NCI-H1105 treated with DMSO at 0.1 percent for 48 hours (cell line): ENCODE measurements around the gene KDM4C.

Experiments used
- DNase-seq: peaks from one replicate; lab custom pipeline; 2025; lab: John Stamatoyannopoulos, UW

Gene KDM4C

DNA sequence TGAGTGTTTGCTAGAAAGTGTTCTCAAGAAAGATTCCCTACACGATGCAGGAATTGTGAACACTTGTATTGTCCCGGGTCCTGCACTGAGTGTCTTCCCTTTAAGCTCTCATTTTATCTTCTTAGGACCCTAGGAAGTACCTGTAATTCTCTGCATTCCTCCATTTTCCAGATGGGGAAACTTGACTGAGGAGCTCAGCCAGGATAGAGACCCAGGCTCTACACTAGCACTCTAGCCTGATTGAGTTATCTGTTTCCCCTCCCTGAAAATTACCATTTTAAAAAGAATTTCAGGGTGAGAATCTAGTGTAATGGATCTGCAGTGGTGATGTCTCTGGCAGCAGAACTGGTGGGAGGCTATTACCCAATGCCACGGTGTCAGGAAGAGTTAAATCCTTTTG lies 453.9 kb downstream of the KDM4C start:
- DNase-seq, result no peak

- DNase-seq, result peak; percentile 8
These were observed 454.3 kb downstream of the KDM4C start for GRCh38 chr9:7212101-7212500.

- DNase-seq, result no peak
These were observed 458.4 kb downstream of the KDM4C start for GRCh38 chr9:7216004-7216841.

DNA sequence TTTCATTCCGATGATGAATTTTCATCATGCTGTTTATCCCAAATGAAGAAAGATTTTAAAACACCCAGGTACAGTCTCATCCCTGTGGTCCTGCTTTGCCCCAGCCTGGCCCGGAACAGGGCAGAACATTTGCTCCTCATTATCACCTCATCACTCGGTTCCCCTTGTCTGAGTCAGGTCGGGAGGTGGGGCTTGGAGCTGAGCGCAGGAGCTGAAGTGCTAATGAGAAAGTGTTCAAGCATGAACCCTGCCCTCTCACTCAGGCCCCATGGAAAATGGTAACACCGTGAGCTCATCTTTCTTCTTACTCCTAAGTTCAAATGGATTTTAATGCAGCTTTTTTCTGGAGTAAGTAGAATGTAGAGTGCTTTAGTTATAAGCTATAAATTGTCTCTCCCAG lies 466.2 kb downstream of the KDM4C start:
- DNase-seq, result no peak
